ENCODE measurements around the gene CAMTA1.

CAMTA1 gene

GRCh38 chr1:6987940-6988339 is 202.7 kb downstream of the CAMTA1 start:
- DNase-seq: no peak

GRCh38 chr1:6988796-6989195 is 203.5 kb downstream of the CAMTA1 start:
- no peak for DNase-seq

GRCh38 chr1:6989212-6990159 is 204.2 kb downstream of the CAMTA1 start:
- no peak for DNase-seq

GRCh38 chr1:6991266-6991665 is 206.0 kb downstream of the CAMTA1 start:
- no peak for DNase-seq

- no peak for DNase-seq
Measured at GRCh38 chr1:6995789-6996188, 210.5 kb downstream of the CAMTA1 start.

GRCh38 chr1:6996371-6996770 is 211.1 kb downstream of the CAMTA1 start:
- DNase-seq: no peak

- DNase-seq: no peak
Measured at GRCh38 chr1:6996866-6997265, 211.6 kb downstream of the CAMTA1 start.

GRCh38 chr1:6998267-6998666 is 213.0 kb downstream of the CAMTA1 start:
- no peak for DNase-seq

- no peak for DNase-seq
Measured at GRCh38 chr1:6999826-7000225, 214.6 kb downstream of the CAMTA1 start.

- no peak for DNase-seq
Measured at GRCh38 chr1:7000720-7001119, 215.5 kb downstream of the CAMTA1 start.

- DNase-seq: no peak
Measured at GRCh38 chr1:7002728-7003127, 217.5 kb downstream of the CAMTA1 start.

GRCh38 chr1:7003676-7004075 is 218.4 kb downstream of the CAMTA1 start:
- DNase-seq: no peak

GRCh38 chr1:7004181-7004580 is 218.9 kb downstream of the CAMTA1 start:
- no peak for DNase-seq

- no peak for DNase-seq
Measured at GRCh38 chr1:7005762-7006161, 220.5 kb downstream of the CAMTA1 start.

- DNase-seq: no peak
Measured at GRCh38 chr1:7006996-7007871, 222.0 kb downstream of the CAMTA1 start.

GRCh38 chr1:7007902-7008301 is 222.6 kb downstream of the CAMTA1 start:
- DNase-seq: no peak

- no peak for DNase-seq
Measured at GRCh38 chr1:7008331-7008730, 223.1 kb downstream of the CAMTA1 start.

GRCh38 chr1:7008975-7009740 is 223.9 kb downstream of the CAMTA1 start:
- no peak for DNase-seq

- no peak for DNase-seq
Measured at GRCh38 chr1:7009741-7010525, 224.7 kb downstream of the CAMTA1 start.

- DNase-seq: no peak
Measured at GRCh38 chr1:7010534-7011200, 225.4 kb downstream of the CAMTA1 start.

GRCh38 chr1:7011826-7012225 is 226.6 kb downstream of the CAMTA1 start:
- DNase-seq: no peak
